OCI-LY3 (cell line): ENCODE data around the gene SPTA1.

Source experiments
- H2AFZ ChIP-seq: fragments of 200-600, 300-600 bp; shearing (Covaris generic); 2 replicates; pipeline ENCODE4 v1.6.0; 2014; ENCODE audit warnings: antibody characterized with exemption, low read depth, low read length
- H3K27ac ChIP-seq: fragments of 200-600, 300-600 bp; sonication (generic); 2 replicates; pipeline ENCODE4 v1.5.1; 2014; ENCODE audit warnings: mild to moderate bottlenecking, low read length, moderate library complexity, mixed read lengths
- H3K27me3 ChIP-seq: fragments of 200-600, 300-600 bp; sonication (generic); 2 replicates; pipeline ENCODE4 v1.6.1; 2014; ENCODE audit warnings: low read depth, low read length, mixed read lengths
- H3K36me3 ChIP-seq: fragments of 200-600, 300-600 bp; sonication (generic); replicated peaks from 2 replicates; pipeline ENCODE3; 2014; ENCODE audit warnings: low read depth, low read length, mixed read lengths
- H3K4me1 ChIP-seq: fragments of 300-600, 200-600 bp; sonication (generic); 2 replicates; pipeline ENCODE4 v1.6.1; 2014; ENCODE audit warnings: low read length, mixed read lengths
- H3K4me2 ChIP-seq: fragments of 200-600, 300-600 bp; sonication (generic); 2 replicates; pipeline ENCODE4 v1.6.1; 2014; ENCODE audit warnings: low read length, mixed read lengths
- H3K4me3 ChIP-seq: fragments of 300-600, 200-600 bp; sonication (generic); 2 replicates; pipeline ENCODE4 v1.5.1; 2014; ENCODE audit warnings: antibody characterized with exemption, mild to moderate bottlenecking, low read length, moderate library complexity
- H3K79me2 ChIP-seq: fragments of 300-600, 200-600 bp; shearing (Covaris generic); 2 replicates; pipeline ENCODE4 v1.6.1; 2014; ENCODE audit warnings: mild to moderate bottlenecking, low read length, mixed read lengths
- H3K9ac ChIP-seq: fragments of 300-600, 200-600 bp; shearing (Covaris generic); 2 replicates; pipeline ENCODE4 v1.6.0; 2014; ENCODE audit warnings: mild to moderate bottlenecking, low read length, moderate library complexity
- H3K9me3 ChIP-seq: fragments of 200-600, 300-600 bp; shearing (Covaris generic); 2 replicates; pipeline ENCODE4 v1.6.1; 2014; ENCODE audit warnings: low read length, mixed read lengths; ENCODE audit not compliant: insufficient read depth
- H4K20me1 ChIP-seq: fragments of 200-600, 300-600 bp; sonication (generic); 2 replicates; pipeline ENCODE4 v1.6.1; 2016; ENCODE audit warnings: low read length, mixed read lengths; ENCODE audit not compliant: insufficient read depth
- EZH2phosphoT487 ChIP-seq: fragments of 200-600 bp; shearing (Covaris generic); IDR thresholded peaks from 2 replicates; pipeline ENCODE4 v1.6.1; 2018; ENCODE audit warnings: antibody characterized with exemption, mixed run types, low read depth
- TF ChIP-seq, protein P1 (sequence below): fragments of 200-600, 300-600 bp; sonication (generic); IDR thresholded peaks from 2 replicates; pipeline ENCODE4 v1.5.1; 2014; ENCODE audit warnings: antibody characterized with exemption, low read length, low read depth

SPTA1 gene

DNA sequence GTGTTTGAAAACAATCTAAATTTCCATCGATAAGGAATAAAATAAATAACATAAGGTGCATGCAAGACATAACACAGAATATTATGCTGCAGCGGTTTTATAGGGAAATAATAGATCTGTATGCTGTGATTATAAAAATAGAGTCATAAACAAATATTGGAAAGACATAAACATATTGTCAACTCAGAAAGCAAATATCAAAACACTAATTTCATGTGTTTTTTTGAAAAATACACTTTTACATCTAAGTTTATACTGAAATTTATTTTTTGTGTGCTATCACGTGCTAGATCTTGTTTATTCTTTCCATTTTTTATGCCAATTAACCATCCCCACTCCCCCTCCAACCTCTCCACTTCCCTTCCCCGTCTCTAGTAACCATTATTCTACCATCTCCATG lies 24.6 kb upstream of the SPTA1 start:
- H3K4me1 ChIP-seq, result no peaks in the 10 kb centered on the region
- peaks cover 6% of the 10 kb centered on the region; the same call in 1 of the 2 replicates for H3K27me3 ChIP-seq
- H3K4me3 ChIP-seq, result no peak overlapping the region
- no peak overlapping the region for H2AFZ ChIP-seq
- H3K9me3 ChIP-seq, result no peaks in the 10 kb centered on the region
- H3K27ac ChIP-seq, result no peak overlapping the region
- no peak overlapping the region for H3K4me2 ChIP-seq
- H3K9ac ChIP-seq, result no peak overlapping the region
- TF ChIP-seq, protein P1, sequence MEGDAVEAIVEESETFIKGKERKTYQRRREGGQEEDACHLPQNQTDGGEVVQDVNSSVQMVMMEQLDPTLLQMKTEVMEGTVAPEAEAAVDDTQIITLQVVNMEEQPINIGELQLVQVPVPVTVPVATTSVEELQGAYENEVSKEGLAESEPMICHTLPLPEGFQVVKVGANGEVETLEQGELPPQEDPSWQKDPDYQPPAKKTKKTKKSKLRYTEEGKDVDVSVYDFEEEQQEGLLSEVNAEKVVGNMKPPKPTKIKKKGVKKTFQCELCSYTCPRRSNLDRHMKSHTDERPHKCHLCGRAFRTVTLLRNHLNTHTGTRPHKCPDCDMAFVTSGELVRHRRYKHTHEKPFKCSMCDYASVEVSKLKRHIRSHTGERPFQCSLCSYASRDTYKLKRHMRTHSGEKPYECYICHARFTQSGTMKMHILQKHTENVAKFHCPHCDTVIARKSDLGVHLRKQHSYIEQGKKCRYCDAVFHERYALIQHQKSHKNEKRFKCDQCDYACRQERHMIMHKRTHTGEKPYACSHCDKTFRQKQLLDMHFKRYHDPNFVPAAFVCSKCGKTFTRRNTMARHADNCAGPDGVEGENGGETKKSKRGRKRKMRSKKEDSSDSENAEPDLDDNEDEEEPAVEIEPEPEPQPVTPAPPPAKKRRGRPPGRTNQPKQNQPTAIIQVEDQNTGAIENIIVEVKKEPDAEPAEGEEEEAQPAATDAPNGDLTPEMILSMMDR, result no peak
- no peak for TF ChIP-seq EZH2phosphoT487
- no peaks in the 10 kb centered on the region for H4K20me1 ChIP-seq
- H3K79me2 ChIP-seq, result no peaks in the 10 kb centered on the region
- H3K36me3 ChIP-seq, result no peaks in the 10 kb centered on the region

DNA sequence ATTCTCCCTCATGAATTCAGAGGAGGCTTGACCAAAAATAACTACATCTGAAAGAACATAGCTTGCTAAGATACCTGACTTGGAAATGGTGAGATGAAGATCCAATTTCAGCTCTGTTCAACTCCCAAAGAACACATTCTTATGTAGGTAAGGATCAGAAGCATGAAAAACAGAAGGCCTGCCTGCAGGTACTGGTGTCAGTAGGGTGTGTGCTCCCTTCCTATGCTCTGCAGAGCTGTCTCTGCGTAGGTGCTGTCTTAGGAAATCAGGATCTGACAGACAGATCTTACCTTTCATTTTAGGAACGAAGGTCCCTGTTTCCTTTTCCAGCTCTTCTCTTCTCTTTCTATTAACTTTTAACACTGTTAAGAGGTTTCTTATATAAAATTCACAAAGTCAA lies 19.6 kb upstream of the SPTA1 start:
- Histone ChIP-seq H3K9ac (no peak overlapping the region), H3K9me3 (no peaks in the 10 kb centered on the region), H3K27ac (no peak overlapping the region), H3K27me3 (peaks cover 6% of the 10 kb centered on the region; the same call in 1 of the 2 replicates), H4K20me1 (no peaks in the 10 kb centered on the region), H3K4me2 (no peak overlapping the region), H3K4me1 (no peaks in the 10 kb centered on the region), H3K4me3 (no peak overlapping the region), H2AFZ (no peak overlapping the region), H3K79me2 (no peaks in the 10 kb centered on the region), H3K36me3 (no peaks in the 10 kb centered on the region)
- no peak for TF ChIP-seq EZH2phosphoT487
- TF ChIP-seq, protein P1, result no peak

DNA sequence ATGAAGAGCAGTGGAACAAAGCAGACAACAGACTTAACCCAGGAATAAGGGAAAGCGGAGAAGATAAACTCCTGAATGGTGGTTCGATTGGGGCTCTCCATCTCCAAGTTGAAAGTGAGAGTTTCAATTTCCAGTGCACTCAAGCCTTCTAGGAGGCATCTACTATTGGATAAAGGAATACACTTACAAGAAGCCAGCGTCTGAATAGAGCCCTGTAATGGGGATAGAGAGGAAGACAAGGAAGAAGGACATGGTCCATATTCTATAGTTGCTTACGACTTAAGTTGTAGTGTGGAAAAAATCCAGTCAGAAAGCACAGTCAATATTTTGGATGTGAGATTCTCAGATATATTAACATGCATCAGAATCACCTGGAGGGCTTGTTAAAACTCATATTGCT lies 14.0 kb upstream of the SPTA1 start, which contains the start of gene OR6K2:
Gene OR6K2, minus strand, starts transcription at position 101 of the 400 bp plus-strand sequence. Its CDS starts 0 bp downstream, at position 101.
- Histone ChIP-seq H3K36me3 (no peaks in the 10 kb centered on the region), H3K4me3 (no peak within 1 kb of the TSS), H3K9ac (no peak within 1 kb of the TSS), H3K27me3 (no peaks in the 10 kb centered on the region), H3K4me1 (no peaks in the 10 kb centered on the region), H3K27ac (no peak within 1 kb of the TSS), H3K4me2 (no peak within 1 kb of the TSS), H3K9me3 (no peaks in the 10 kb centered on the region), H2AFZ (no peak within 1 kb of the TSS), H4K20me1 (no peaks in the 10 kb centered on the region), H3K79me2 (no peaks in the 10 kb centered on the region)
- TF ChIP-seq, protein P1, result no peak
- TF ChIP-seq EZH2phosphoT487, result no peak

DNA sequence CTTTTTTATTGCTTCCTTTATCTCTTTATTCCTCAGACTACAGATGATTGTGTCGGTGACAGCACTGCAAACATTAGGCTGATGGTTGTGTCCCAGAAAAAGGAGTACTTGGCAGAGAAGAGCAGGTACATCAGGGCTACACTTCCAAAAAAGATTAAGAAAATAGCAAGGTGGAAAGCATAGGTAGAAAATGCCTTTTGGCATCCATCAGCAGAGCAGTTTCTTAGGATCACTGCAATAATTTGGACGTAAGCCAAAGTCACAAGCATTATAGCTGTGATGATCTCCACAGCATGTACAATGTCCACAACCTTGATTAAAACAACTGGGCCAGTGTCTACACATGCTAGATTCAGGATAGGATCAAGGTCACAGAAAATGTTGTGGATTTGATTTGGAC lies 8.1 kb upstream of the SPTA1 start:
- no peak overlapping the region for H2AFZ ChIP-seq
- H3K9me3 ChIP-seq, result no peaks in the 10 kb centered on the region
- TF ChIP-seq EZH2phosphoT487, result no peak
- TF ChIP-seq, protein P1, result no peak
- H3K9ac ChIP-seq, result no peak overlapping the region
- no peak overlapping the region for H3K4me3 ChIP-seq
- H3K27me3 ChIP-seq, result no peaks in the 10 kb centered on the region
- H4K20me1 ChIP-seq, result no peaks in the 10 kb centered on the region
- no peak overlapping the region for H3K4me2 ChIP-seq
- H3K4me1 ChIP-seq, result no peaks in the 10 kb centered on the region
- H3K36me3 ChIP-seq, result no peaks in the 10 kb centered on the region
- no peak overlapping the region for H3K27ac ChIP-seq
- H3K79me2 ChIP-seq, result no peaks in the 10 kb centered on the region
